Suprapubic skin (tissue), 4 donors: ENCODE data around the gene DENND4B. TPM values are rescaled to one million over a fixed set of nuclear protein-coding genes. Genes with fewer than 3 reads are reported as not detected.

Experiments
- DNase-seq, 2 donors: peaks; one replicate each; pipeline ENCODE4 v3.0.0-alpha.2; 2019; ENCODE audit warnings: low spot score in 2 of 2
- H3K27ac ChIP-seq: fragments of 200-600 bp; sonication (generic); one replicate; pipeline ENCODE4 v1.5.1; 2019
- H3K27me3 ChIP-seq: fragments of 200-600 bp; sonication (generic); one replicate; pipeline ENCODE4 v1.5.1; 2019
- H3K36me3 ChIP-seq: fragments of 200-600 bp; sonication (generic); one replicate; pipeline ENCODE4 v1.5.1; 2019
- H3K4me1 ChIP-seq: fragments of 200-600 bp; sonication (generic); one replicate; pipeline ENCODE4 v1.5.1; 2019
- H3K4me3 ChIP-seq: fragments of 200-600 bp; sonication (generic); one replicate; pipeline ENCODE4 v1.5.1; 2019; ENCODE audit warnings: mild to moderate bottlenecking
- H3K9me3 ChIP-seq: fragments of 200-600 bp; sonication (generic); one replicate; pipeline ENCODE4 v1.5.1; 2019
- EP300 ChIP-seq: sonication (generic); formaldehyde crosslinking; IDR thresholded peaks from one replicate; pipeline ENCODE4 v1.6.1; 2017; ENCODE audit warnings: antibody characterized with exemption
- POLR2A ChIP-seq, 2 donors: fragments of 450-650 bp; IDR thresholded peaks; one replicate each; pipeline ENCODE4 v1.6.1; 2017; ENCODE audit warnings: antibody characterized with exemption in 2 of 2, mild to moderate bottlenecking in 2 of 2, moderate library complexity in 2 of 2
- POLR2AphosphoS5 ChIP-seq, 3 donors: sonication (generic); formaldehyde crosslinking; IDR thresholded peaks; one replicate each; pipeline ENCODE4 v1.6.1; 2017; ENCODE audit warnings: antibody characterized with exemption in 3 of 3
- WGBS: methylation state at CpG from one replicate; pipeline ENCODE4 v1.1.5; 2018; 5-methylcytosine and 5-hydroxymethylcytosine counted together
- total RNA-seq, 4 donors: library from RNA; depleted of rRNA; stranded (reverse); fragments of >200 nt; gene quantifications; one replicate each; pipeline ENCODE4 v1.1.0, GENCODE V29; 2016
- TF ChIP-seq, protein P1 (sequence below), 2 donors: fragments of 200-600 bp in 1 of 2; fragments of 450-650 bp in 1 of 2; sonication (generic) in 1 of 2; IDR thresholded peaks; one replicate each; pipeline ENCODE4 v1.5.1; 2016 to 2019; ENCODE audit warnings: antibody characterized with exemption in 2 of 2, mild to moderate bottlenecking in 1 of 2, moderate library complexity in 1 of 2

DENND4B gene
- total RNA-seq, 4 donors from 2014 or later = 20.0 to 45.1 (median 31.0) TPM

DNA sequence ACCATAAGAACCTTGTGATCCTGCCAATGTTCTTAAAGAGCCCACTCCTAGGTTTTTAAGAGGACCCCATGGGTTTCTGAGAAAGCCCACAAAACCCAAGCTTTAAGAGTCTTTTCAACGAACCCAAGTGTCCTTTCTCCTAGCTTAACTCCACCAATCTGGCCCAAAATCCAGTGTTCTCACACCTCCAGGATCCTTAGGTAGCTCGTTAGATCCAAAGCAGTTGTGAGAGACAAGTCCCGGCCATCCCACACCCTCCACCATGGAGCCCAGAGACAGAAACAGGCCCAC, 1.7 kb downstream of the DENND4B start:
- Histone ChIP-seq H3K27me3 (no peaks in the 10 kb centered on the region), H3K27ac (peak overlapping the region; percentile 98), H3K36me3 (peaks cover 48% of the 10 kb centered on the region), H3K9me3 (no peaks in the 10 kb centered on the region), H3K4me3 (peak overlapping the region; percentile 97), H3K4me1 (peaks cover 26% of the 10 kb centered on the region)
- no peak for DNase-seq
- 77% methylated on average over 3 of the region's 3 CpGs for WGBS
- TF ChIP-seq EP300 (no peak), POLR2AphosphoS5 (IDR thresholded peaks at IDR 0.05) (no peak), POLR2A (IDR thresholded peaks at IDR 0.05) (no peak)
- TF ChIP-seq, protein P1, sequence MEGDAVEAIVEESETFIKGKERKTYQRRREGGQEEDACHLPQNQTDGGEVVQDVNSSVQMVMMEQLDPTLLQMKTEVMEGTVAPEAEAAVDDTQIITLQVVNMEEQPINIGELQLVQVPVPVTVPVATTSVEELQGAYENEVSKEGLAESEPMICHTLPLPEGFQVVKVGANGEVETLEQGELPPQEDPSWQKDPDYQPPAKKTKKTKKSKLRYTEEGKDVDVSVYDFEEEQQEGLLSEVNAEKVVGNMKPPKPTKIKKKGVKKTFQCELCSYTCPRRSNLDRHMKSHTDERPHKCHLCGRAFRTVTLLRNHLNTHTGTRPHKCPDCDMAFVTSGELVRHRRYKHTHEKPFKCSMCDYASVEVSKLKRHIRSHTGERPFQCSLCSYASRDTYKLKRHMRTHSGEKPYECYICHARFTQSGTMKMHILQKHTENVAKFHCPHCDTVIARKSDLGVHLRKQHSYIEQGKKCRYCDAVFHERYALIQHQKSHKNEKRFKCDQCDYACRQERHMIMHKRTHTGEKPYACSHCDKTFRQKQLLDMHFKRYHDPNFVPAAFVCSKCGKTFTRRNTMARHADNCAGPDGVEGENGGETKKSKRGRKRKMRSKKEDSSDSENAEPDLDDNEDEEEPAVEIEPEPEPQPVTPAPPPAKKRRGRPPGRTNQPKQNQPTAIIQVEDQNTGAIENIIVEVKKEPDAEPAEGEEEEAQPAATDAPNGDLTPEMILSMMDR (IDR thresholded peaks at IDR 0.05) = no peak

GRCh38 chr1:153944005-153944826, 2.3 kb downstream of the DENND4B start:
- Histone ChIP-seq H3K27me3 (no peaks in the 10 kb centered on the region), H3K27ac (peak overlapping the region; percentile 98), H3K4me3 (peak overlapping the region; percentile 97), H3K9me3 (no peaks in the 10 kb centered on the region), H3K36me3 (peaks cover 52% of the 10 kb centered on the region), H3K4me1 (peaks cover 26% of the 10 kb centered on the region)
- WGBS = 79% methylated on average over 9 of the region's 15 CpGs
- peak in 1 of 2 donors; percentile 68 for DNase-seq
- TF ChIP-seq EP300 (no peak), POLR2AphosphoS5 (IDR thresholded peaks at IDR 0.05) (no peak), POLR2A (IDR thresholded peaks at IDR 0.05) (no peak)
- TF ChIP-seq, protein P1 (IDR thresholded peaks at IDR 0.05) = no peak

DNA sequence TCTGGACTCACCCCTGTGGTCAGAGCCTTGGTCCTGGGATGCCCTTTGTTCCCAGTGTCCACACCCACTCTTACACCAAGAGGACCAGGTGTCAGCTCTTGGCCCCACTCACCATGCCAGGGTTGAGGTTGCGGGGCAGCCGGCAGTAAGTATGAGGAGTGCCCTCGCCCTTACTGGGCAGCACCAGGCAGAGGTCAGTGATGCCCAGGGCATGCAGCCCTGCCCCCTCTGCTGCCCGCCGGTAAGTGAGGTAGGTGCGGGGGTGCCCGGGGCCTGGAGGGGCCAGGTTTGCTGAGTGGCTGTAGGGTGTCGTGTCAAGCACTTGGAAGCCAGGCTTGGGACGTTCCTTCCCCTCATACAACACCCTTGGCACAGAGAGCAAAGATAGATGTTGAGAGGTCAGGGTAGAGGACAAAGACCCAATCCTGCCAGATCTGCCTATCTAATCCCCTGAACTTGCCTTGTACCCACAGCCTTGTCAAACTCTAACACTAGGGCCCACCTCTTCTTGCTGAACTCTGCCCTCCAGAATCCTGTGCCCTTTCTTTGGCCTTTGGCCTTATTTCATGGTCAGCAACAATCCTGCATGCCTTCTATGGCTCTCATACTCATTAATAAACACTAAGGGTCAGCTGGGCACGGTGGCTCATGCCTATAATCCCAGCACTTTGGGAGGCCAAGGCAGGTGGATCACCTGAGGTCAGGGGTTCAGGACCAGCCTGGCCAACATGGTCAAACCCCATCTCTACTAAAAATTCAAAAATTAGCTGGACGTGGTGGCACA, 3.6 kb downstream of the DENND4B start:
- no peak for TF ChIP-seq EP300
- TF ChIP-seq, protein P1 (IDR thresholded peaks at IDR 0.05) = no peak
- TF ChIP-seq POLR2A (IDR thresholded peaks at IDR 0.05) = no peak
- no peak for TF ChIP-seq POLR2AphosphoS5 (IDR thresholded peaks at IDR 0.05)
- no peak overlapping the region for H3K4me3 ChIP-seq
- DNase-seq = no peak
- 77% methylated on average over 5 of the region's 11 CpGs for WGBS
- H3K27ac ChIP-seq = no peak overlapping the region
- H3K27me3 ChIP-seq = no peaks in the 10 kb centered on the region
- no peaks in the 10 kb centered on the region for H3K9me3 ChIP-seq
- H3K4me1 ChIP-seq = peaks cover 26% of the 10 kb centered on the region
- H3K36me3 ChIP-seq = peaks cover 49% of the 10 kb centered on the region

DNA sequence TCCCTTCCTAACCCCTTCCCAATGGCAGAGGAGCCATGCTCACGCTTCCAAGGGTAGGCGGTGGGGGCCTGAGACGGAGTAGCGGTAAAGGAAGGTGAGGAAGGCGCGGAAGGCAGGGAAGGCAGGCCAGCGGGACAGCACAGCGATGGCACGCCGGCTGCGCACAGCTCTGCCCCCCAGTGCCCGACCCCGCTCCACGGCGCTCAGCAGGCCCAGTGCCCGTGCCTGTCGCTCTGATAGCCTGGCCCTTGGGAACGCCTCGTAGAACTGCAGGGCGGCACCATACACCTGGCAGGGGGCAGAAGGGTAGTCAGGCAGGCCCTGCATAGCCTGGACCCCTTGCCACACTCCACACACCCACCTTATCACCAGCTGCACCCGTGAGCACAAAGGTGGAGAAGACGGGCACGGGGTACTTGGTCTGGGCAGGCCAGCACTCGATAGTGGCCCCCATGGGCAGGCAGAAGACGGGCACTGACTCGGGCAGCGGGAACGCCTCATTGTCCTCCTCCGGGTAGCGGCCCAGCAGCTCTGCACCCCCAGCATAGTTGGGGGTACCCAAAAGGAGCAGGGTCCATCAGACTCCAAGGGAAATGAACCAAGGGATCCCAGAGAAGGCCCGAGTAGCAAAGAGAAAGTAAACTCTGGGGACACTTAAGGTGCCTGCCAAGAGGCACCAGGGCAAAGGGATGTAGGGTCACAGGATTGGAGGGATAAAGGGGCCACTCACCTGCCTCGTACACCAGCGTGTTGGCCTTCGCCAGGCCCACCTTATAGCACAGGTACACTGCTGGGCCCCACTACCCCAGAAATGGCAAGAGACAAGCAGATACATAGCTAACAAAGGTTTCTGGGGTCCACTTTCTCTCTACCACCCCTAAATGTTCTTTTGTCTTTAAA, 4.4 kb downstream of the DENND4B start:
- 94% methylated on average over 34 of the region's 34 CpGs for WGBS
- peak in 1 of 2 donors; percentile 61 for DNase-seq
- H3K36me3 ChIP-seq = peaks cover 55% of the 10 kb centered on the region
- H3K4me3 ChIP-seq = no peak overlapping the region
- no peaks in the 10 kb centered on the region for H3K27me3 ChIP-seq
- TF ChIP-seq, protein P1 (IDR thresholded peaks at IDR 0.05) = no peak
- TF ChIP-seq POLR2A (IDR thresholded peaks at IDR 0.05) = no peak
- no peak overlapping the region for H3K27ac ChIP-seq
- no peaks in the 10 kb centered on the region for H3K9me3 ChIP-seq
- H3K4me1 ChIP-seq = peaks cover 26% of the 10 kb centered on the region
